ENCODE measurements around the gene TENM3. TPM values are rescaled to one million over a fixed set of nuclear protein-coding genes. Genes with fewer than 3 reads are reported as not detected.

TENM3 gene
- total RNA-seq, 1 experiment from 2014 or later, result 71.0 TPM

DNA sequence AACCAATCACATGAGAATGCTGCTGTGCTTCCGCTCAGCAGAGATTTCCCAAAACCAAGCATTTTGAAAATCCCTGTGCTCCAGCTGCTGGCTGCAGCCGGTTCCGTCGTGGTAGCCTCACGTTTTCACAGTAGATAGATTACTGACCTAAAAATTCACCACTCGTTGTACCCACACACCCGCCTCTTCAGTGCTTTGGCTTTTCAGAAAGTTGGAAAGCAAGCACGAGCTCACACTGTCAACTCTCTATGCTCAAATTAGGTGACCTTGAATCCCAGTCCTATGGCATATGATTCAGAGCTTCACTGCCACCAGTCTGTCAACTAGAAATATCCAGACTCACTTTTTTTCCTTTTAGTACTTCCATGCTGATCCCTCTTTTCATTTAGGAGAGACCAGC, 505.1 kb downstream of the TENM3 start (continued):
- TF ChIP-seq, protein P1, sequence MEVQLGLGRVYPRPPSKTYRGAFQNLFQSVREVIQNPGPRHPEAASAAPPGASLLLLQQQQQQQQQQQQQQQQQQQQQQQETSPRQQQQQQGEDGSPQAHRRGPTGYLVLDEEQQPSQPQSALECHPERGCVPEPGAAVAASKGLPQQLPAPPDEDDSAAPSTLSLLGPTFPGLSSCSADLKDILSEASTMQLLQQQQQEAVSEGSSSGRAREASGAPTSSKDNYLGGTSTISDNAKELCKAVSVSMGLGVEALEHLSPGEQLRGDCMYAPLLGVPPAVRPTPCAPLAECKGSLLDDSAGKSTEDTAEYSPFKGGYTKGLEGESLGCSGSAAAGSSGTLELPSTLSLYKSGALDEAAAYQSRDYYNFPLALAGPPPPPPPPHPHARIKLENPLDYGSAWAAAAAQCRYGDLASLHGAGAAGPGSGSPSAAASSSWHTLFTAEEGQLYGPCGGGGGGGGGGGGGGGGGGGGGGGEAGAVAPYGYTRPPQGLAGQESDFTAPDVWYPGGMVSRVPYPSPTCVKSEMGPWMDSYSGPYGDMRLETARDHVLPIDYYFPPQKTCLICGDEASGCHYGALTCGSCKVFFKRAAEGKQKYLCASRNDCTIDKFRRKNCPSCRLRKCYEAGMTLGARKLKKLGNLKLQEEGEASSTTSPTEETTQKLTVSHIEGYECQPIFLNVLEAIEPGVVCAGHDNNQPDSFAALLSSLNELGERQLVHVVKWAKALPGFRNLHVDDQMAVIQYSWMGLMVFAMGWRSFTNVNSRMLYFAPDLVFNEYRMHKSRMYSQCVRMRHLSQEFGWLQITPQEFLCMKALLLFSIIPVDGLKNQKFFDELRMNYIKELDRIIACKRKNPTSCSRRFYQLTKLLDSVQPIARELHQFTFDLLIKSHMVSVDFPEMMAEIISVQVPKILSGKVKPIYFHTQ (CRISPR knock-in tag; IDR thresholded peaks at IDR 0.05), result no peak
- TF ChIP-seq NFATC4 (CRISPR knock-in tag; IDR thresholded peaks at IDR 0.05) (no peak), CBFB (CRISPR knock-in tag; IDR thresholded peaks at IDR 0.05; ENCODE audit: low read depth) (no peak), ETV6 (CRISPR knock-in tag; IDR thresholded peaks at IDR 0.05) (no peak), ZNF232 (CRISPR knock-in tag; IDR thresholded peaks at IDR 0.05) (no peak)
- TF ChIP-seq, protein P2, sequence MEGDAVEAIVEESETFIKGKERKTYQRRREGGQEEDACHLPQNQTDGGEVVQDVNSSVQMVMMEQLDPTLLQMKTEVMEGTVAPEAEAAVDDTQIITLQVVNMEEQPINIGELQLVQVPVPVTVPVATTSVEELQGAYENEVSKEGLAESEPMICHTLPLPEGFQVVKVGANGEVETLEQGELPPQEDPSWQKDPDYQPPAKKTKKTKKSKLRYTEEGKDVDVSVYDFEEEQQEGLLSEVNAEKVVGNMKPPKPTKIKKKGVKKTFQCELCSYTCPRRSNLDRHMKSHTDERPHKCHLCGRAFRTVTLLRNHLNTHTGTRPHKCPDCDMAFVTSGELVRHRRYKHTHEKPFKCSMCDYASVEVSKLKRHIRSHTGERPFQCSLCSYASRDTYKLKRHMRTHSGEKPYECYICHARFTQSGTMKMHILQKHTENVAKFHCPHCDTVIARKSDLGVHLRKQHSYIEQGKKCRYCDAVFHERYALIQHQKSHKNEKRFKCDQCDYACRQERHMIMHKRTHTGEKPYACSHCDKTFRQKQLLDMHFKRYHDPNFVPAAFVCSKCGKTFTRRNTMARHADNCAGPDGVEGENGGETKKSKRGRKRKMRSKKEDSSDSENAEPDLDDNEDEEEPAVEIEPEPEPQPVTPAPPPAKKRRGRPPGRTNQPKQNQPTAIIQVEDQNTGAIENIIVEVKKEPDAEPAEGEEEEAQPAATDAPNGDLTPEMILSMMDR (IDR thresholded peaks at IDR 0.05), result no peak

DNA sequence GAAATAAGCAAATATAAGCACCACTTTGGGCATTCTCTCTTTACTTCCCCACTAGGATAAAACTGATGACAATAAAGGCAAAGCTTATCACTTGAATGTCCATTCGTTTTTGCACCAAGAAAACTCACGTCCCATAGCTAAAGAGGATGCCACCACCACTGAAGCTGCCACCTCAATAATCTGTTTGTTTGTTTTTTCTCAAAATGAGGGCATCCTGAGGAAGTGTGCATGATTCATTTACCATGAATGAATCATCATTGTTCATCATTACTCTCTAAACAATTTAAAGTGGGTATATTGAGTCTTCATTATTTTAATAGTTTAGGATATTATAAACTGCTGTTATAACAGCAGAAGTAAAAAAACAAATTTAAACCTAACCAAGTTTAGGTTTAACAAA, 505.7 kb downstream of the TENM3 start:
- Mint-ChIP-seq H3K27me3 (ENCODE audit: low read depth) (no peaks in the 10 kb centered on the region), H3K27ac (no peak overlapping the region), H3K4me1 (peaks cover 15% of the 10 kb centered on the region), H3K4me3 (no peak overlapping the region), H3K9me3 (no peaks in the 10 kb centered on the region), H3K36me3 (peaks cover 13% of the 10 kb centered on the region)
- POLR2A ChIA-PET, result no interaction called here
- no peak for ATAC-seq
- TF ChIP-seq ZNF671 (CRISPR knock-in tag; IDR thresholded peaks at IDR 0.05), result no peak
- no peak for TF ChIP-seq ZNF138 (CRISPR knock-in tag; conservative IDR thresholded peaks at IDR 0.05)
- TF ChIP-seq MXD4 (CRISPR knock-in tag; IDR thresholded peaks at IDR 0.05; ENCODE audit: borderline replicate concordance), result no peak
- DNase-seq (ENCODE audit: low spot score), result no peak
- CTCF ChIA-PET, result no interaction called here

DNA sequence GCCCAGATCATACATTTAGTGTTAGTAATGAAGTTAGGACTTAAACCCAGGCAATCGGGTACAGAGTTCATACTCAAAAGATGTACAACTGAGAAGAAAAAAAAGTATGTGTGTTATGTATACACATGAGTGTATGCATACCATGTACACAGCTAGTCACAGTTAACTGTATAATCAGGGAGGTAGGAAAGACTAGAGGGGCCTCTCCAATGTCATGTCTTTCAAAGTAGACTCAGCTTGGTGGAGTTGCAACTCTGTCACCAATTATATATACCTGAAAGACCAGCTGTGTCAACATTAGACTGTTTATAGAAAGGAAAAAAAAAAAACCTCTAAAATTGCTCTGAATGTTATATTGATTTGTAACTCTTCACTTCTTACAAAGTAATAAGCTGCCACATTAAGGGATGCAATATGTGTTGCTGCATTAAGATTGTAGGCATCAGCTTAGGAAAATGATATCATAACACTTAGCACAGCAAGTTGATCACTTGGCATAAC, 506.5 kb downstream of the TENM3 start:
- Mint-ChIP-seq H3K4me1 (peaks cover 12% of the 10 kb centered on the region), H3K27ac (peak overlapping the region; percentile 15; the same call in 1 of the 2 replicates), H3K36me3 (peaks cover 21% of the 10 kb centered on the region), H3K9me3 (no peaks in the 10 kb centered on the region), H3K27me3 (ENCODE audit: low read depth) (no peaks in the 10 kb centered on the region), H3K4me3 (no peak overlapping the region)
- ChIA-PET CTCF (no interaction called here), POLR2A (no interaction called here)
- no peak for ATAC-seq
- DNase-seq (ENCODE audit: low spot score), result no peak
- TF ChIP-seq TEAD1 (CRISPR knock-in tag; IDR thresholded peaks at IDR 0.05) (no peak), ZNF263 (CRISPR knock-in tag; IDR thresholded peaks at IDR 0.05; ENCODE audit: low read depth) (no peak), ZNF232 (CRISPR knock-in tag; IDR thresholded peaks at IDR 0.05) (no peak), KAT7 (CRISPR knock-in tag; IDR thresholded peaks at IDR 0.05; ENCODE audit: borderline replicate concordance) (no peak), TP53 (CRISPR knock-in tag; IDR thresholded peaks at IDR 0.05) (no peak), ZNF416 (CRISPR knock-in tag; IDR thresholded peaks at IDR 0.05) (no peak), ELF4 (CRISPR knock-in tag; IDR thresholded peaks at IDR 0.05; ENCODE audit: low read depth) (no peak), FOXK1 (CRISPR knock-in tag; IDR thresholded peaks at IDR 0.05) (no peak), GABPB1 (CRISPR knock-in tag; IDR thresholded peaks at IDR 0.05) (no peak)
- TF ChIP-seq, protein P3, sequence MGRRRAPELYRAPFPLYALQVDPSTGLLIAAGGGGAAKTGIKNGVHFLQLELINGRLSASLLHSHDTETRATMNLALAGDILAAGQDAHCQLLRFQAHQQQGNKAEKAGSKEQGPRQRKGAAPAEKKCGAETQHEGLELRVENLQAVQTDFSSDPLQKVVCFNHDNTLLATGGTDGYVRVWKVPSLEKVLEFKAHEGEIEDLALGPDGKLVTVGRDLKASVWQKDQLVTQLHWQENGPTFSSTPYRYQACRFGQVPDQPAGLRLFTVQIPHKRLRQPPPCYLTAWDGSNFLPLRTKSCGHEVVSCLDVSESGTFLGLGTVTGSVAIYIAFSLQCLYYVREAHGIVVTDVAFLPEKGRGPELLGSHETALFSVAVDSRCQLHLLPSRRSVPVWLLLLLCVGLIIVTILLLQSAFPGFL (CRISPR knock-in tag; IDR thresholded peaks at IDR 0.05; ENCODE audit: borderline replicate concordance), result no peak
- TF ChIP-seq, protein P4, sequence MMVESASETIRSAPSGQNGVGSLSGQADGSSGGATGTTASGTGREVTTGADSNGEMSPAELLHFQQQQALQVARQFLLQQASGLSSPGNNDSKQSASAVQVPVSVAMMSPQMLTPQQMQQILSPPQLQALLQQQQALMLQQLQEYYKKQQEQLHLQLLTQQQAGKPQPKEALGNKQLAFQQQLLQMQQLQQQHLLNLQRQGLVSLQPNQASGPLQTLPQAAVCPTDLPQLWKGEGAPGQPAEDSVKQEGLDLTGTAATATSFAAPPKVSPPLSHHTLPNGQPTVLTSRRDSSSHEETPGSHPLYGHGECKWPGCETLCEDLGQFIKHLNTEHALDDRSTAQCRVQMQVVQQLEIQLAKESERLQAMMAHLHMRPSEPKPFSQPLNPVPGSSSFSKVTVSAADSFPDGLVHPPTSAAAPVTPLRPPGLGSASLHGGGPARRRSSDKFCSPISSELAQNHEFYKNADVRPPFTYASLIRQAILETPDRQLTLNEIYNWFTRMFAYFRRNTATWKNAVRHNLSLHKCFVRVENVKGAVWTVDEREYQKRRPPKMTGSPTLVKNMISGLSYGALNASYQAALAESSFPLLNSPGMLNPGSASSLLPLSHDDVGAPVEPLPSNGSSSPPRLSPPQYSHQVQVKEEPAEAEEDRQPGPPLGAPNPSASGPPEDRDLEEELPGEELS (CRISPR knock-in tag; IDR thresholded peaks at IDR 0.05), result no peak
- TF ChIP-seq, protein P5, sequence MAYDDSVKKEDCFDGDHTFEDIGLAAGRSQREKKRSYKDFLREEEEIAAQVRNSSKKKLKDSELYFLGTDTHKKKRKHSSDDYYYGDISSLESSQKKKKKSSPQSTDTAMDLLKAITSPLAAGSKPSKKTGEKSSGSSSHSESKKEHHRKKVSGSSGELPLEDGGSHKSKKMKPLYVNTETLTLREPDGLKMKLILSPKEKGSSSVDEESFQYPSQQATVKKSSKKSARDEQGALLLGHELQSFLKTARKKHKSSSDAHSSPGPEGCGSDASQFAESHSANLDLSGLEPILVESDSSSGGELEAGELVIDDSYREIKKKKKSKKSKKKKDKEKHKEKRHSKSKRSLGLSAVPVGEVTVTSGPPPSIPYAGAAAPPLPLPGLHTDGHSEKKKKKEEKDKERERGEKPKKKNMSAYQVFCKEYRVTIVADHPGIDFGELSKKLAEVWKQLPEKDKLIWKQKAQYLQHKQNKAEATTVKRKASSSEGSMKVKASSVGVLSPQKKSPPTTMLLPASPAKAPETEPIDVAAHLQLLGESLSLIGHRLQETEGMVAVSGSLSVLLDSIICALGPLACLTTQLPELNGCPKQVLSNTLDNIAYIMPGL (CRISPR knock-in tag; IDR thresholded peaks at IDR 0.05), result no peak
- TF ChIP-seq, protein P6, sequence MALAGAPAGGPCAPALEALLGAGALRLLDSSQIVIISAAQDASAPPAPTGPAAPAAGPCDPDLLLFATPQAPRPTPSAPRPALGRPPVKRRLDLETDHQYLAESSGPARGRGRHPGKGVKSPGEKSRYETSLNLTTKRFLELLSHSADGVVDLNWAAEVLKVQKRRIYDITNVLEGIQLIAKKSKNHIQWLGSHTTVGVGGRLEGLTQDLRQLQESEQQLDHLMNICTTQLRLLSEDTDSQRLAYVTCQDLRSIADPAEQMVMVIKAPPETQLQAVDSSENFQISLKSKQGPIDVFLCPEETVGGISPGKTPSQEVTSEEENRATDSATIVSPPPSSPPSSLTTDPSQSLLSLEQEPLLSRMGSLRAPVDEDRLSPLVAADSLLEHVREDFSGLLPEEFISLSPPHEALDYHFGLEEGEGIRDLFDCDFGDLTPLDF (CRISPR knock-in tag; IDR thresholded peaks at IDR 0.05), result no peak
